ENCODE measurements around the gene SAMD10. TPM values are rescaled to one million over a fixed set of nuclear protein-coding genes. Genes with fewer than 3 reads are reported as not detected.

Gene SAMD10
- polyA plus RNA-seq, 1 of the 3 experiments (the other 2 are of a cell fraction): 11.6 TPM

DNA sequence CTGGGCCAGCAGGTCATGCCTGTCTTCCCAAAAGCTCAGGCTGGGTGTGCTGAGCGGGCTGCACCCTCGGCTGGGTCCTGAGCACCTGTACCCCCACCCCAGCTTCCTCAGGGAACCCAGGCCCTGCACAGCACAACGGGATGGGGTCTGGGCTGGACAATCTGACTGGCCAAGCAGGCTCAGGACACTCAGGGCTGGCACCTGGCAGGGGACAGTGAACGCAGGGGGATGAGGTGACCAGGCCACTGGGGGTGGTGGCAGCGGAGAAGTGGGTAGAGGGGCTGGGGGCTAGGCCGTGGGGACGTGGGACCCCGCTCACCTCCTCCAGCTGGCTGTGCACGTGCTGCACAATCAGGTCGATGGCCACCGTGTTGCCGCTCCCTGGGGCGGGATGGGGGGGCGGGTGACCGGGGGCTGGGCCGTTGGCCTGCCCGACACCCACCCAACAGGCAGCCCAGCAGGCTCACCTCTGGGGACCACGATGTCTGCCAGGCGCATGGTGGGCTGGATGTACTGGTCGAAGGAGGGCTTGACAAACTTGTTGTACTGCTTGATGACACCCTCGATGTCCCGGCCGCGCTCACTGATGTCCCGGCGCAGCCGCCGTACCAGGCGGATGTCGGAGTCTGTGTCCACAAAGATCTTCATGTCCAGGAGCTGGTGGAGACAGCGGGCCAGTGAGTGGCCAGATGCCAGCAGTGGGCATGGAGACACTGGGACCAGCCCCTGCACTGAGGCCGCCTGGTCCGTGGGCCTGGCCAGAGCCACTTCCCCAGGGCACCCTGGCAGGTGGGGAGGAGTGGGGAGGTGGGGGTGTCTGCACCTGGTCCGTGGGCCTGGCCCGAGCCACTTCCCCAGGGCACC, 35.1 kb downstream of the SAMD10 start:
- no peaks in the 10 kb centered on the region for H3K9me2 ChIP-seq
- no peak overlapping the region for H3K4me3 ChIP-seq (ENCODE audit: low read depth in 2 of 2, low read length in 1 of 2)
- no peak overlapping the region for H3K9ac ChIP-seq
- H3K4me2 ChIP-seq: no peak overlapping the region
- H3K27me3 ChIP-seq (ENCODE audit: insufficient read depth): no peaks in the 10 kb centered on the region
- peaks cover 27% of the 10 kb centered on the region; the same call in 1 of the 2 replicates for H3K79me2 ChIP-seq (ENCODE audit: insufficient read depth)
- peaks cover 22% of the 10 kb centered on the region for H3F3A ChIP-seq (replicated peaks; ENCODE audit: insufficient read depth)
- H3K27ac ChIP-seq (ENCODE audit: low read depth in 2 of 2, low read length in 1 of 2): no peak overlapping the region
- 94% methylated on average over 8 of the region's 35 CpGs for WGBS (ENCODE audit: low lambda C conversion rate)
- TF ChIP-seq RCOR1 (IDR thresholded peaks at IDR 0.05; ENCODE audit: low read length) (no peak), GABPA (IDR thresholded peaks at IDR 0.05; ENCODE audit: low read depth) (no peak), ELF1 (IDR thresholded peaks at IDR 0.05) (no peak), POLR2AphosphoS5 (IDR thresholded peaks at IDR 0.05; ENCODE audit: low read depth, low read length) (no peak), GATA2 (CRISPR knock-in tag; IDR thresholded peaks at IDR 0.05) (no peak), NFIC (IDR thresholded peaks at IDR 0.05; ENCODE audit: borderline replicate concordance) (no peak)
- TF ChIP-seq, protein P1, sequence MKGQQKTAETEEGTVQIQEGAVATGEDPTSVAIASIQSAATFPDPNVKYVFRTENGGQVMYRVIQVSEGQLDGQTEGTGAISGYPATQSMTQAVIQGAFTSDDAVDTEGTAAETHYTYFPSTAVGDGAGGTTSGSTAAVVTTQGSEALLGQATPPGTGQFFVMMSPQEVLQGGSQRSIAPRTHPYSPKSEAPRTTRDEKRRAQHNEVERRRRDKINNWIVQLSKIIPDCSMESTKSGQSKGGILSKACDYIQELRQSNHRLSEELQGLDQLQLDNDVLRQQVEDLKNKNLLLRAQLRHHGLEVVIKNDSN (IDR thresholded peaks at IDR 0.05; ENCODE audit: borderline replicate concordance, low read depth): no peak
- TF ChIP-seq, protein P2, sequence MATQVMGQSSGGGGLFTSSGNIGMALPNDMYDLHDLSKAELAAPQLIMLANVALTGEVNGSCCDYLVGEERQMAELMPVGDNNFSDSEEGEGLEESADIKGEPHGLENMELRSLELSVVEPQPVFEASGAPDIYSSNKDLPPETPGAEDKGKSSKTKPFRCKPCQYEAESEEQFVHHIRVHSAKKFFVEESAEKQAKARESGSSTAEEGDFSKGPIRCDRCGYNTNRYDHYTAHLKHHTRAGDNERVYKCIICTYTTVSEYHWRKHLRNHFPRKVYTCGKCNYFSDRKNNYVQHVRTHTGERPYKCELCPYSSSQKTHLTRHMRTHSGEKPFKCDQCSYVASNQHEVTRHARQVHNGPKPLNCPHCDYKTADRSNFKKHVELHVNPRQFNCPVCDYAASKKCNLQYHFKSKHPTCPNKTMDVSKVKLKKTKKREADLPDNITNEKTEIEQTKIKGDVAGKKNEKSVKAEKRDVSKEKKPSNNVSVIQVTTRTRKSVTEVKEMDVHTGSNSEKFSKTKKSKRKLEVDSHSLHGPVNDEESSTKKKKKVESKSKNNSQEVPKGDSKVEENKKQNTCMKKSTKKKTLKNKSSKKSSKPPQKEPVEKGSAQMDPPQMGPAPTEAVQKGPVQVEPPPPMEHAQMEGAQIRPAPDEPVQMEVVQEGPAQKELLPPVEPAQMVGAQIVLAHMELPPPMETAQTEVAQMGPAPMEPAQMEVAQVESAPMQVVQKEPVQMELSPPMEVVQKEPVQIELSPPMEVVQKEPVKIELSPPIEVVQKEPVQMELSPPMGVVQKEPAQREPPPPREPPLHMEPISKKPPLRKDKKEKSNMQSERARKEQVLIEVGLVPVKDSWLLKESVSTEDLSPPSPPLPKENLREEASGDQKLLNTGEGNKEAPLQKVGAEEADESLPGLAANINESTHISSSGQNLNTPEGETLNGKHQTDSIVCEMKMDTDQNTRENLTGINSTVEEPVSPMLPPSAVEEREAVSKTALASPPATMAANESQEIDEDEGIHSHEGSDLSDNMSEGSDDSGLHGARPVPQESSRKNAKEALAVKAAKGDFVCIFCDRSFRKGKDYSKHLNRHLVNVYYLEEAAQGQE (IDR thresholded peaks at IDR 0.05; ENCODE audit: low read depth, low read length): no peak
- TF ChIP-seq, protein P3, sequence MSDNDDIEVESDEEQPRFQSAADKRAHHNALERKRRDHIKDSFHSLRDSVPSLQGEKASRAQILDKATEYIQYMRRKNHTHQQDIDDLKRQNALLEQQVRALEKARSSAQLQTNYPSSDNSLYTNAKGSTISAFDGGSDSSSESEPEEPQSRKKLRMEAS (IDR thresholded peaks at IDR 0.05; ENCODE audit: low read depth): no peak
- H3K36me3 ChIP-seq (replicated peaks in 1 of 2; ENCODE audit: control insufficient read depth in 1 of 2, insufficient read depth in 2 of 2, low read length in 1 of 2): peaks cover 0 to 49% of the 10 kb centered on the region in 2 experiments
- ChIA-PET CTCF (interaction anchor here (0.9 to 1.4 kb wide), 2 partner anchors 11 to 29 kb away, joined by 3 to 7 read pairs; no protein-coding TSS in a partner anchor), POLR2A (no interaction called here)
- peaks cover 7 to 18% of the 10 kb centered on the region in 2 experiments; a peak in 3 of 4 replicates for H3K4me1 ChIP-seq (ENCODE audit: control insufficient read depth in 1 of 2, insufficient read depth in 2 of 2, low read depth in 1 of 2, low read length in 1 of 2)
- H3K9me3 ChIP-seq: no peaks in the 10 kb centered on the region
- H4K20me1 ChIP-seq (ENCODE audit: insufficient read depth): peaks cover 70% of the 10 kb centered on the region
- H2AFZ ChIP-seq (ENCODE audit: low read depth): no peak overlapping the region
- DNase-seq: no peak

DNA sequence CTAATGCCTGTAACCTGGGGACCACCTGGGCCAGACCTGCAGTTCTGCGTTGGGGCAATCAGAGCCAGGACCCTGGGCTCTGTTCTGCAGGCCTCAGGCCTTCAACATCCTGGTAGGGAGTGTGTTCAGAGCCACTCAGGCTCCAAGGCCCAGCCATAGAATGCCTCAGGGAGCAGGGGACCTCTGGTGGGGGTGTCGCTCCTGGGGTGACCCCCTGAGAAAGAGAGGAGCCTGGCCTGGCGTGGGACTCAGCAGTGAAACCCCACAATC, 35.7 kb downstream of the SAMD10 start:
- Histone ChIP-seq H3K9me2 (no peaks in the 10 kb centered on the region), H3K36me3 (replicated peaks in 1 of 2; ENCODE audit: control insufficient read depth in 1 of 2, insufficient read depth in 2 of 2, low read length in 1 of 2) (peaks cover 0 to 53% of the 10 kb centered on the region in 2 experiments), H3K9ac (no peak overlapping the region), H3K27ac (ENCODE audit: low read depth in 2 of 2, low read length in 1 of 2) (no peak overlapping the region), H3K4me3 (ENCODE audit: low read depth in 2 of 2, low read length in 1 of 2) (no peak overlapping the region), H3K4me2 (no peak overlapping the region), H4K20me1 (ENCODE audit: insufficient read depth) (peaks cover 66% of the 10 kb centered on the region), H3K4me1 (ENCODE audit: control insufficient read depth in 1 of 2, insufficient read depth in 2 of 2, low read depth in 1 of 2, low read length in 1 of 2) (peaks cover 2 to 12% of the 10 kb centered on the region in 2 experiments; a peak in 3 of 4 replicates), H3K27me3 (ENCODE audit: insufficient read depth) (no peaks in the 10 kb centered on the region), H3F3A (replicated peaks; ENCODE audit: insufficient read depth) (peaks cover 19% of the 10 kb centered on the region), H3K79me2 (ENCODE audit: insufficient read depth) (peaks cover 21% of the 10 kb centered on the region; the same call in 1 of the 2 replicates), H2AFZ (ENCODE audit: low read depth) (no peak overlapping the region), H3K9me3 (no peaks in the 10 kb centered on the region)
- POLR2A ChIA-PET: no interaction called here
- CTCF ChIA-PET: interaction anchor here (0.9 to 1.4 kb wide), 3 partner anchors 11 to 30 kb away, joined by 3 to 7 read pairs (median 3); no protein-coding TSS in a partner anchor
- DNase-seq: no peak
- no CpG with 5 or more reads among the region's 3 CpGs for WGBS (ENCODE audit: low lambda C conversion rate)
- TF ChIP-seq, protein P4, sequence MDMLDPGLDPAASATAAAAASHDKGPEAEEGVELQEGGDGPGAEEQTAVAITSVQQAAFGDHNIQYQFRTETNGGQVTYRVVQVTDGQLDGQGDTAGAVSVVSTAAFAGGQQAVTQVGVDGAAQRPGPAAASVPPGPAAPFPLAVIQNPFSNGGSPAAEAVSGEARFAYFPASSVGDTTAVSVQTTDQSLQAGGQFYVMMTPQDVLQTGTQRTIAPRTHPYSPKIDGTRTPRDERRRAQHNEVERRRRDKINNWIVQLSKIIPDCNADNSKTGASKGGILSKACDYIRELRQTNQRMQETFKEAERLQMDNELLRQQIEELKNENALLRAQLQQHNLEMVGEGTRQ (IDR thresholded peaks at IDR 0.05; ENCODE audit: borderline replicate concordance, low read depth, low read length): no peak
- TF ChIP-seq NRF1 (IDR thresholded peaks at IDR 0.05; ENCODE audit: low read depth, low read length) (no peak), FOSL2 (IDR thresholded peaks at IDR 0.05; ENCODE audit: borderline replicate concordance, low read depth) (no peak), JUND (IDR thresholded peaks at IDR 0.05) (no peak), SIN3A (IDR thresholded peaks at IDR 0.05; ENCODE audit: borderline replicate concordance, low read depth, low read length) (no peak), TEAD4 (IDR thresholded peaks at IDR 0.05; ENCODE audit: borderline replicate concordance, insufficient read depth) (no peak), NFIC (IDR thresholded peaks at IDR 0.05; ENCODE audit: borderline replicate concordance) (no peak), RAD21 (IDR thresholded peaks at IDR 0.05; ENCODE audit: low read length) (no peak), EP300 (IDR thresholded peaks at IDR 0.05; ENCODE audit: borderline replicate concordance in 1 of 2, low read depth in 1 of 2, low read length in 1 of 2) (no peak), RXRA (IDR thresholded peaks at IDR 0.05; ENCODE audit: borderline replicate concordance, low read depth) (no peak), GABPA (IDR thresholded peaks at IDR 0.05; ENCODE audit: low read depth) (no peak), TCF12 (IDR thresholded peaks at IDR 0.05) (no peak), ELF1 (IDR thresholded peaks at IDR 0.05) (no peak)
- TF ChIP-seq, protein P3 (IDR thresholded peaks at IDR 0.05; ENCODE audit: low read depth): no peak
